Thyroid gland (tissue), 4 donors: ENCODE results near the gene ARV1. TPM values are rescaled to one million over a fixed set of nuclear protein-coding genes. Genes with fewer than 3 reads are reported as not detected.
A peak's percentile ranks its signal among the peaks of the same experiment; 100 is the strongest.

Experiments used
- DNase-seq, 2 donors: peaks; one replicate each; pipeline ENCODE4 v3.0.0-alpha.2; 2019
- H3K27ac ChIP-seq, 3 donors: fragments of 200-600 bp; sonication (generic); 1 replicate in 2 of 3; 2 replicates in 1 of 3; pipeline ENCODE4 v1.5.1; 2016 to 2019; ENCODE audit warnings: mild to moderate bottlenecking in 1 of 3, moderate library complexity in 1 of 3
- H3K27me3 ChIP-seq: fragments of 200-600 bp; sonication (generic); one replicate; pipeline ENCODE4 v1.5.1; 2019
- H3K36me3 ChIP-seq, 2 donors: fragments of 200-600 bp; sonication (generic); one replicate each; pipeline ENCODE4 v1.5.1; 2016 to 2019
- H3K4me1 ChIP-seq, 2 donors: fragments of 200-600 bp; sonication (generic); one replicate each; pipeline ENCODE4 v1.5.1; 2017 to 2019
- H3K4me3 ChIP-seq, 3 donors: fragments of 200-600 bp; sonication (generic); replicated peaks in 1 of 3; 1 replicate in 2 of 3; 2 replicates in 1 of 3; pipeline ENCODE4 v1.5.1; 2016; ENCODE audit warnings: mild to moderate bottlenecking in 1 of 3
- H3K9me3 ChIP-seq: fragments of 200-600 bp; sonication (generic); one replicate; pipeline ENCODE4 v1.5.1; 2017
- POLR2A ChIP-seq, 2 donors: fragments of 450-650 bp; IDR thresholded peaks; one replicate each; pipeline ENCODE4 v1.6.1; 2017; ENCODE audit warnings: antibody characterized with exemption in 2 of 2, mild to moderate bottlenecking in 2 of 2, moderate library complexity in 1 of 2
- WGBS, 2 donors: methylation state at CpG; one replicate each; pipeline ENCODE4 v1.1.5; 2017; 5-methylcytosine and 5-hydroxymethylcytosine counted together
- intact Hi-C: fragments of 100-400 bp; cut with DNase I; formaldehyde crosslinking; loops from one replicate; pipeline ENCODE4 v1.15.1; 2023
- total RNA-seq, 4 donors: library from RNA; depleted of rRNA; stranded (reverse); fragments of >200 nt; gene quantifications; one replicate each; pipeline ENCODE4 v1.2.3, GENCODE V29; 2016
- TF ChIP-seq, protein P1 (sequence below), 6 experiments: fragments of 200-600 bp in 3 of 6; fragments of 450-650 bp in 3 of 6; sonication (generic) in 3 of 6; IDR thresholded peaks; one replicate each; pipeline ENCODE4 v1.5.1; 2016 to 2019; ENCODE audit warnings: antibody characterized with exemption in 6 of 6, mild to moderate bottlenecking in 2 of 6, inconsistent platforms in 1 of 6, moderate library complexity in 1 of 6

Gene ARV1
- total RNA-seq, 4 donors from 2014 or later, result 29.3 to 39.2 (median 34.8) TPM

DNA sequence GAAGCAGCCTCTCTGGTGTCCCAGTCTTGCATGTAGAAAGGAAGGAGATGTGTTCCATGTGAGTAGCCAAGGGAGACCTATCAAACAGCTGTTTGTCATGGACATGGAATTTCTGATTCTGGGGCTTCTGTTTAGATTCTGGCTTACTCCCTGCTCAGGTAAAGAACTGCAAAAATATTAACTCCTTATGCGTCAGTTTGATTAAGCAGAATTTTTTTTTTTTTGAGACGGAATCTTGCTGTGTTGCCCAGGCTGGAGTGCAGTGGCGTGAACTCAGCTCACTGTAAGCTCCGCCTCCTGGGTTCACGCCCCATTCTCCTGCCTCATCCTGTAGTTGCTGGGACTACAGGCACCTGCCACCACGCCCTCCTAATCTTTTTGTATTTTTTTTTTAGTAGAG, 6.8 kb downstream of the ARV1 start:
- intact Hi-C loops, result no loop called here
- Histone ChIP-seq H3K36me3 (peaks cover 0 to 4% of the 10 kb centered on the region in 2 donors), H3K27ac (peak overlapping the region in 1 of 3 donors; percentile 34), H3K27me3 (no peaks in the 10 kb centered on the region), H3K9me3 (no peaks in the 10 kb centered on the region), H3K4me1 (peaks cover 17 to 25% of the 10 kb centered on the region in 2 donors), H3K4me3 (no peak overlapping the region)
- TF ChIP-seq, protein P1, sequence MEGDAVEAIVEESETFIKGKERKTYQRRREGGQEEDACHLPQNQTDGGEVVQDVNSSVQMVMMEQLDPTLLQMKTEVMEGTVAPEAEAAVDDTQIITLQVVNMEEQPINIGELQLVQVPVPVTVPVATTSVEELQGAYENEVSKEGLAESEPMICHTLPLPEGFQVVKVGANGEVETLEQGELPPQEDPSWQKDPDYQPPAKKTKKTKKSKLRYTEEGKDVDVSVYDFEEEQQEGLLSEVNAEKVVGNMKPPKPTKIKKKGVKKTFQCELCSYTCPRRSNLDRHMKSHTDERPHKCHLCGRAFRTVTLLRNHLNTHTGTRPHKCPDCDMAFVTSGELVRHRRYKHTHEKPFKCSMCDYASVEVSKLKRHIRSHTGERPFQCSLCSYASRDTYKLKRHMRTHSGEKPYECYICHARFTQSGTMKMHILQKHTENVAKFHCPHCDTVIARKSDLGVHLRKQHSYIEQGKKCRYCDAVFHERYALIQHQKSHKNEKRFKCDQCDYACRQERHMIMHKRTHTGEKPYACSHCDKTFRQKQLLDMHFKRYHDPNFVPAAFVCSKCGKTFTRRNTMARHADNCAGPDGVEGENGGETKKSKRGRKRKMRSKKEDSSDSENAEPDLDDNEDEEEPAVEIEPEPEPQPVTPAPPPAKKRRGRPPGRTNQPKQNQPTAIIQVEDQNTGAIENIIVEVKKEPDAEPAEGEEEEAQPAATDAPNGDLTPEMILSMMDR (IDR thresholded peaks at IDR 0.05), result no peak
- TF ChIP-seq POLR2A (IDR thresholded peaks at IDR 0.05), result no peak
- no peak for DNase-seq
- WGBS, 2 donors, result 94 to 95% methylated on average over 6 of the region's 6 CpGs

DNA sequence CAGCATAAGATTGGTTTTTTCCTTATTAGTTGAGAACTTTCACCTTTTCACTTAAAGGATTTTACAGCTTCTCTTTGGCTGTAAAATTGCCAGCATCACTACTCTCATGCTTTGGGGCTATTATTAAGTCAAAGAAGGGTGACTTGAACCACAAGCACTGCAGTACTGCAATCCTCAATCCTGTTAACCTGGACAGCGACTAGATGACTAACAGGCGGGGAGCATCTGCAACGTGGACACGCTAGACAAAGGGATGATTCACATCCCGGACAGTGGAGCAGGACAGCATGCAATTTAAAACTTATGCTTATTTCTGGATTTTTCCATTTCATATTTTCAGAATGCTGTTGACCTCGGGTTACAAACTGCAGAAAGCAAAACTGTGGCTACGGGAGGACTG, 8.1 kb downstream of the ARV1 start:
- WGBS, 2 donors, result 91 to 92% methylated on average over 7 of the region's 7 CpGs

DNA sequence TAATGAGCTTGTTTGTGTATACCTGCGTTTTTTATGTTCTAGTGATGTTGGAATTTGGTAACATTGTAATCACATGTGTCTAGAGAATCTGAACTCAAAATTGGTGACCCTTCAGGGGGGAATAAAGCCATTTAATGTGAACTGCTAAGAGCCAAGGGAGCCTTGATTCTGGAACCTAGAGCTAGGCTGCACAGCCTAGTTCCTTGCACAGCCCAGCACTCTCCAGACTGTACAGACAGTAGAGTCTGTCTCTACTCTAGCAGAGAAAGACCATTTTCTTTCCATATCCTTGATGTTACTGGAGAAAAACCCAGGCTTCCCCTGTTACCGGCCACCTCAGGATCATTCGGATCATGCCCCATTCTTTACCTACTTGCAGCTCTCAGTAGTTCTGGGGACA, 8.6 kb downstream of the ARV1 start:
- no peak for DNase-seq

More for the DNA sequence above, 8.1 kb downstream of the ARV1 start:
- intact Hi-C loops, result no loop called here
- no peaks in the 10 kb centered on the region for H3K27me3 ChIP-seq
- H3K4me3 ChIP-seq, result no peak overlapping the region
- no peaks in the 10 kb centered on the region for H3K9me3 ChIP-seq
- no peak for DNase-seq
- H3K36me3 ChIP-seq, result no peaks in the 10 kb centered on the region
- TF ChIP-seq, protein P1 (IDR thresholded peaks at IDR 0.05), result no peak
- TF ChIP-seq POLR2A (IDR thresholded peaks at IDR 0.05), result no peak
- peaks cover 27 to 37% of the 10 kb centered on the region in 2 donors for H3K4me1 ChIP-seq
- no peak overlapping the region for H3K27ac ChIP-seq

DNA sequence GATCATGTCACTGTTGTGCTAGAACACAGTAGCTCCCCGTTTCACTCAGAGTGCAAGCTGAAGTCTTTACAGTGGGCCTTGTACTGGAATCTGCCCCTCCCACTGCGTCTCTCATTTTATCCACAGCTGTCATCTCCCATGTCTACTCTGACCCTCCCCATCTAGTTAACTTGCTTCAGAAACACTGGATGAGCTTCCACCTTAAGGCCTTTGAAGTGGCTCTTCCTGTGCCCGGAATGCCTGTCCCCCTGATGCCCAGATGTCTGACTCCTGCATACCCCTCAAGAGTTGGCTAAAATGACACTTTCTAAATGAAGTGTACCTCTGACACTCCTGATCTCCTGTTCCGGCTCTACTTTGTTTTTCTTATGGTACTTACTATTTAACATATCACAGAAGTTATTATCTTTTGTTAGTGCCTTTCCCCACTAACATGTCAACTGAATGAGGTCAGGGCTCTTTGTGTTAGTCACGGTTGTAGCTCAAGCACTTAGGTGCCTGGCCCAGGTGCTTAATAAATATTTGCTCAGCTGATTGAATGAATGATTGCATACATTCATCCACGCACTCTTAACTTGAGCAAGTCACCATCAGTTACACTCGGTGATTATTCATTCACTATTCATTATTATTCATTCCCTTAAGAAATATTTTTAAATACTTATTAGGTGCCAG, 13.3 kb downstream of the ARV1 start:
- no peak overlapping the region for H3K4me3 ChIP-seq
- peaks cover 28 to 38% of the 10 kb centered on the region in 2 donors for H3K4me1 ChIP-seq
- H3K27me3 ChIP-seq, result no peaks in the 10 kb centered on the region
- intact Hi-C loops, result no loop called here
- H3K9me3 ChIP-seq, result no peaks in the 10 kb centered on the region
- H3K27ac ChIP-seq, result peak overlapping the region in 2 of 3 donors; percentile 48 to 55
- 68 to 74% methylated on average over 7 of the region's 7 CpGs for WGBS, 2 donors
- TF ChIP-seq, protein P1 (IDR thresholded peaks at IDR 0.05), result no peak
- no peak for TF ChIP-seq POLR2A (IDR thresholded peaks at IDR 0.05)
- no peak for DNase-seq
- peaks cover 12 to 15% of the 10 kb centered on the region in 2 donors for H3K36me3 ChIP-seq

More for the DNA sequence above, 8.6 kb downstream of the ARV1 start:
- WGBS, 2 donors, result 93 to 95% methylated on average over 3 of the region's 3 CpGs
- Histone ChIP-seq H3K27me3 (no peaks in the 10 kb centered on the region), H3K27ac (no peak overlapping the region), H3K36me3 (no peaks in the 10 kb centered on the region), H3K4me3 (no peak overlapping the region), H3K9me3 (no peaks in the 10 kb centered on the region), H3K4me1 (peaks cover 31 to 42% of the 10 kb centered on the region in 2 donors)
- TF ChIP-seq, protein P1 (IDR thresholded peaks at IDR 0.05), result no peak
- TF ChIP-seq POLR2A (IDR thresholded peaks at IDR 0.05), result no peak
- intact Hi-C loops, result no loop called here

DNA sequence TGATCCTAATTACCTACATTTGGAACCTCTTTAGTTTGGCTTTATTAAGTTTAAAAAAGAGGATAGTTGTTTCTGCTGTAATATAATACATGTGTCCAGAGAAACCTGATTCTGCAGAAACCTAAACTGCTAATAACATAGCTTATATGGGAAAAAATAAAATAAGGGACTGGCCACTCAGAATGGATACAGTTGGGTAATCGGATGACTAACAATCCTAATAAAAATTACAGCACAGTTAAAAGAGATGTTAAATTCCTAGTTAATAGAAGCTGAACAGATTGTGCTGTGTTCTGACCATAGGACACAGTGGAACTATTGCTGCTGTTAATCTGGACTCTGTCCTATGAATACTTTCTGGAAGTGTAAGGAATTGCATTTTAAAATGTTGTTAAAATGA, 16.0 kb downstream of the ARV1 start:
- Histone ChIP-seq H3K4me1 (peaks cover 25 to 36% of the 10 kb centered on the region in 2 donors), H3K36me3 (peaks cover 36 to 41% of the 10 kb centered on the region in 2 donors), H3K4me3 (no peak overlapping the region), H3K27me3 (no peaks in the 10 kb centered on the region), H3K27ac (no peak overlapping the region), H3K9me3 (no peaks in the 10 kb centered on the region)
- TF ChIP-seq, protein P1 (IDR thresholded peaks at IDR 0.05), result no peak
- no peak for TF ChIP-seq POLR2A (IDR thresholded peaks at IDR 0.05)
- DNase-seq, result no peak
- WGBS, 2 donors, result 93 to 100% methylated on average over 1 of the region's 1 CpG
- intact Hi-C loops, result no loop called here
